ENCODE results near the gene DLGAP1. TPM values are rescaled to one million over a fixed set of nuclear protein-coding genes. Genes with fewer than 3 reads are reported as not detected.

The DLGAP1 gene
- total and polyA plus RNA-seq, 9 donors = 2.0 to 42.7 (median 3.8) TPM

- intact Hi-C loops (cut with DNase I) = no loop called here
- TF ChIP-seq CTCF (IDR thresholded peaks at IDR 0.05) (no peak), POLR2A (IDR thresholded peaks at IDR 0.05) (no peak), EP300 (IDR thresholded peaks at IDR 0.05) (no peak)
- H3K4me1 ChIP-seq (ENCODE audit: insufficient read depth) = no peaks in the 10 kb centered on the region
- H3K4me3 ChIP-seq = no peak overlapping the region
- no peak overlapping the region for H3K27ac ChIP-seq
- no peaks in the 10 kb centered on the region for H3K9me3 ChIP-seq
- 98 to 100% (median 98%) methylated on average over 1 of the region's 1 CpG for WGBS, 3 donors
- DNase-seq = no peak
- no peaks in the 10 kb centered on the region for H3K36me3 ChIP-seq
- no peaks in the 10 kb centered on the region for H3K27me3 ChIP-seq
Observed at GRCh38 chr18:3741333-3741732, 713.8 kb downstream of the DLGAP1 start.

GRCh38 chr18:3728704-3729437 lies 726.2 kb downstream of the DLGAP1 start:
- Histone ChIP-seq H3K9me3 (no peaks in the 10 kb centered on the region), H3K4me3 (no peak overlapping the region), H3K36me3 (no peaks in the 10 kb centered on the region), H3K27me3 (no peaks in the 10 kb centered on the region), H3K27ac (no peak overlapping the region), H3K4me1 (ENCODE audit: insufficient read depth) (no peaks in the 10 kb centered on the region)
- DNase-seq = no peak
- WGBS, 3 donors = 96 to 97% (median 97%) methylated on average over 35 of the region's 35 CpGs
- TF ChIP-seq POLR2A (IDR thresholded peaks at IDR 0.05) = no peak
- TF ChIP-seq EP300 (IDR thresholded peaks at IDR 0.05) = no peak
- no peak for TF ChIP-seq CTCF (IDR thresholded peaks at IDR 0.05)
- intact Hi-C loops (cut with DNase I) = no loop called here

GRCh38 chr18:3727274-3727673 lies 727.8 kb downstream of the DLGAP1 start:
- TF ChIP-seq CTCF (IDR thresholded peaks at IDR 0.05) (no peak), POLR2A (IDR thresholded peaks at IDR 0.05) (no peak), EP300 (IDR thresholded peaks at IDR 0.05) (no peak)
- Histone ChIP-seq H3K27ac (no peak overlapping the region), H3K4me1 (ENCODE audit: insufficient read depth) (peaks cover 2% of the 10 kb centered on the region), H3K27me3 (no peaks in the 10 kb centered on the region), H3K4me3 (no peak overlapping the region), H3K36me3 (no peaks in the 10 kb centered on the region), H3K9me3 (no peaks in the 10 kb centered on the region)
- DNase-seq = no peak
- WGBS, 3 donors = 79 to 86% (median 86%) methylated on average over 7 of the region's 7 CpGs
- intact Hi-C loops (cut with DNase I) = no loop called here

- no peak overlapping the region for H3K4me3 ChIP-seq
- 78 to 88% (median 81%) methylated on average over 4 of the region's 4 CpGs for WGBS, 3 donors
- H3K27me3 ChIP-seq = no peaks in the 10 kb centered on the region
- peaks cover 2% of the 10 kb centered on the region for H3K4me1 ChIP-seq (ENCODE audit: insufficient read depth)
- TF ChIP-seq EP300 (IDR thresholded peaks at IDR 0.05) = no peak
- TF ChIP-seq CTCF (IDR thresholded peaks at IDR 0.05) = no peak
- TF ChIP-seq POLR2A (IDR thresholded peaks at IDR 0.05) = no peak
- intact Hi-C loops (cut with DNase I) = no loop called here
- H3K9me3 ChIP-seq = no peaks in the 10 kb centered on the region
- H3K36me3 ChIP-seq = no peaks in the 10 kb centered on the region
- DNase-seq = no peak
- H3K27ac ChIP-seq = no peak overlapping the region
Observed at GRCh38 chr18:3726238-3726951, 728.7 kb downstream of the DLGAP1 start.
